Heart left ventricle (tissue), 16 donors: ENCODE data around the gene BDH1. TPM values are rescaled to one million over a fixed set of nuclear protein-coding genes. Genes with fewer than 3 reads are reported as not detected.

Experiments used
- ATAC-seq, 4 donors: fragments of 200-7000 bp; cut with Tn5 transposase; one replicate each; pipeline ENCODE4 v1.9.1; 2020 to 2022; ENCODE audit warnings: moderate library complexity in 4 of 4, mild to moderate bottlenecking in 3 of 4, moderate number of reproducible peaks in 1 of 4
- DNase-seq, 5 donors: peaks; one replicate each; pipeline ENCODE4 v3.0.0-alpha.2; 2020
- H3K27ac ChIP-seq, 12 donors: fragments of 200-600 bp; sonication (generic) in 4 of 12; one replicate each; pipeline versions ENCODE4 v1.5.0 to v1.8.0; 2016 to 2022; ENCODE audit warnings: mild to moderate bottlenecking in 2 of 12
- H3K27me3 ChIP-seq, 9 donors: fragments of 200-600 bp; sonication (generic) in 2 of 9; one replicate each; pipeline versions ENCODE4 v1.5.1 to v1.8.0; 2016 to 2022; ENCODE audit warnings: mild to moderate bottlenecking in 3 of 9
- H3K36me3 ChIP-seq, 9 donors: fragments of 200-600 bp; sonication (generic) in 2 of 9; one replicate each; pipeline versions ENCODE4 v1.5.0 to v1.8.0; 2018 to 2022; ENCODE audit warnings: mild to moderate bottlenecking in 2 of 9
- H3K4me1 ChIP-seq, 12 donors: fragments of 200-600 bp; sonication (generic) in 4 of 12; one replicate each; pipeline versions ENCODE4 v1.5.0 to v1.8.0; 2016 to 2022; ENCODE audit warnings: mild to moderate bottlenecking in 3 of 12
- H3K4me3 ChIP-seq, 12 donors: fragments of 200-600 bp; sonication (generic) in 4 of 12; one replicate each; pipeline versions ENCODE4 v1.5.0 to v1.8.0; 2017 to 2022; ENCODE audit warnings: mild to moderate bottlenecking in 9 of 12, moderate library complexity in 4 of 12
- H3K9me3 ChIP-seq, 12 donors: fragments of 200-600 bp; sonication (generic) in 4 of 12; one replicate each; pipeline versions ENCODE4 v1.5.0 to v1.8.0; 2016 to 2022; ENCODE audit warnings: mild to moderate bottlenecking in 1 of 12
- CTCF ChIP-seq, 12 donors: fragments of 200-600 bp; sonication (generic) in 4 of 12; IDR thresholded peaks; one replicate each; pipeline versions ENCODE4 v1.5.0 to v1.8.0; 2018 to 2022; ENCODE audit warnings: antibody characterized with exemption in 12 of 12, mild to moderate bottlenecking in 5 of 12
- POLR2A ChIP-seq, 2 donors: fragments of 450-650 bp; IDR thresholded peaks; one replicate each; pipeline ENCODE4 v1.6.1; 2017; ENCODE audit warnings: antibody characterized with exemption in 2 of 2, mild to moderate bottlenecking in 2 of 2, moderate library complexity in 2 of 2
- WGBS, 4 donors: extraction: QIAGEN DNeasy Blood & Tissue Kit in 2 of 4; methylation state at CpG; one replicate each; pipeline versions ENCODE4 v1.1.5 to v1.1.7; 2013 to 2018; 5-methylcytosine and 5-hydroxymethylcytosine counted together
- intact Hi-C, 10 donors: fragments of 100-400 bp; cut with DNase I; formaldehyde crosslinking; loops; one replicate each; pipeline versions ENCODE4 v1.11.1 to v1.14.2; 2022
- polyA plus RNA-seq, 2 donors: library from polyadenylated mRNA; stranded (reverse); fragments of 200-250 nt; gene quantifications; one replicate each; pipeline ENCODE4 v1.2.3, GENCODE V29; 2013
- total RNA-seq, 9 donors: library from RNA; depleted of rRNA in 2 of 9; stranded (reverse); fragments of >200 nt in 2 of 9; fragmentation: NEBNext Ultra II Directional in 3 of 9; extraction: Animal tissue kit (Norgen Biotek cat#: 25700) in 3 of 9; gene quantifications; one replicate each; pipeline versions ENCODE4 v1.1.0 to v1.2.4, GENCODE V29; 2016 to 2023
- donor health status: ischemic (EF 13 %, LVEDD 7.1; RV severe dilation, severe dysfunction).
- donor health status: healthy with polysubstance abuse.
- donor health status: DM: no; HTN: yes; CAD: no.
- donor health status: DM: no; HTN: no; CAD: no.
- donor health status: ischemic (EF 25% LVEDD 6.9; RV normal size, moderate dysfunction).
- donor health status: ischemic (EF 25% LVEDD 5.7; RV mildly dilated, moderate dysfunction).
- donor health status: healthy.
- donor health status: DM: yes; HTN: yes; CAD: no.
- donor health status: ischemic (EF 35%, LVEDD 5.7; RV mildly dilated, moderate dysfunction).
- donor health status: nonischemic (EF 11% LVEDD 7.7; RV severe dilation, severe dysfunction).
- donor health status: DM: yes; HTN: yes; CAD: no.
- donor health status: PGD.
- donor health status: ischemic (EF 29% LVEDD 5.4; RV normal size, mild dysfunction).
- donor health status: nonischemic (EF 23%, LVEDD 6.1; RV moderate dilation, normal function).

The BDH1 gene
- total and polyA plus RNA-seq, 11 donors = 19.5 to 114 (median 72.3) TPM

- TF ChIP-seq POLR2A (IDR thresholded peaks at IDR 0.05) (no peak), CTCF (IDR thresholded peaks at IDR 0.05) (no peak)
- no peak for ATAC-seq
- Histone ChIP-seq H3K9me3 (no peaks in the 10 kb centered on the region), H3K36me3 (no peaks in the 10 kb centered on the region), H3K27ac (no peak overlapping the region), H3K4me1 (peaks cover 0 to 19% (median 8%) of the 10 kb centered on the region in 12 donors), H3K27me3 (no peaks in the 10 kb centered on the region), H3K4me3 (no peak overlapping the region)
- intact Hi-C loops = no loop called here
- DNase-seq = no peak
- WGBS, 4 donors = 68 to 80% (median 71%) methylated on average over 6 of the region's 6 CpGs
These were observed 95.1 kb downstream of the BDH1 start for GRCh38 chr3:197460639-197461038.

GRCh38 chr3:197460002-197460401 lies 95.8 kb downstream of the BDH1 start:
- H3K4me3 ChIP-seq = no peak overlapping the region
- H3K27ac ChIP-seq = no peak overlapping the region
- H3K36me3 ChIP-seq = no peaks in the 10 kb centered on the region
- no peak for TF ChIP-seq POLR2A (IDR thresholded peaks at IDR 0.05)
- no peak for TF ChIP-seq CTCF (IDR thresholded peaks at IDR 0.05)
- DNase-seq (no peak), ATAC-seq (no peak)
- H3K4me1 ChIP-seq = peaks cover 0 to 19% (median 8%) of the 10 kb centered on the region in 12 donors
- intact Hi-C loops = no loop called here
- H3K9me3 ChIP-seq = no peaks in the 10 kb centered on the region
- no peaks in the 10 kb centered on the region for H3K27me3 ChIP-seq
- WGBS, 4 donors = 70 to 77% (median 76%) methylated on average over 13 of the region's 13 CpGs

Other genes with a start within 250 kb of the BDH1 start
- 10 to 100 TPM; 22.9 to 53.4 (median 36.9) TPM for gene RUBCN, start 180.9 kb upstream of the BDH1 start, total RNA-seq
- 10 to 100 TPM; 14.9 to 38.5 TPM for gene RUBCN, start 180.9 kb upstream of the BDH1 start, polyA plus RNA-seq
- 10 to 100 TPM; 49.1 to 93.6 (median 76.3) TPM for gene FYTTD1, start 193.9 kb upstream of the BDH1 start, total RNA-seq
- gene FYTTD1, start 193.9 kb upstream of the BDH1 start, polyA plus RNA-seq = 10 to 100 TPM; 19.0 to 44.9 TPM
- 10 to 100 TPM; 17.9 to 40.3 (median 28.6) TPM for gene LRCH3, start 235.3 kb upstream of the BDH1 start, total RNA-seq
- gene LRCH3, start 235.3 kb upstream of the BDH1 start, polyA plus RNA-seq = 10 to 100 TPM; 11.1 to 12.6 TPM